GM19240 (cell line): Measurements from ENCODE around the gene DUSP9.

Experiments used
- DNase-seq: peaks from one replicate; pipeline ENCODE4 v3.0.0; 2011; ENCODE audit warnings: low spot score; ENCODE audit not compliant: insufficient read length

Gene DUSP9

GRCh38 chrX:153647461-153648357 is 706 bp downstream of the DUSP9 start:
- no peak for DNase-seq

GRCh38 chrX:153648358-153649177 is 1.6 kb downstream of the DUSP9 start:
- DNase-seq: no peak

GRCh38 chrX:153649178-153649914 is 2.3 kb downstream of the DUSP9 start:
- peak; percentile 57 for DNase-seq

DNA sequence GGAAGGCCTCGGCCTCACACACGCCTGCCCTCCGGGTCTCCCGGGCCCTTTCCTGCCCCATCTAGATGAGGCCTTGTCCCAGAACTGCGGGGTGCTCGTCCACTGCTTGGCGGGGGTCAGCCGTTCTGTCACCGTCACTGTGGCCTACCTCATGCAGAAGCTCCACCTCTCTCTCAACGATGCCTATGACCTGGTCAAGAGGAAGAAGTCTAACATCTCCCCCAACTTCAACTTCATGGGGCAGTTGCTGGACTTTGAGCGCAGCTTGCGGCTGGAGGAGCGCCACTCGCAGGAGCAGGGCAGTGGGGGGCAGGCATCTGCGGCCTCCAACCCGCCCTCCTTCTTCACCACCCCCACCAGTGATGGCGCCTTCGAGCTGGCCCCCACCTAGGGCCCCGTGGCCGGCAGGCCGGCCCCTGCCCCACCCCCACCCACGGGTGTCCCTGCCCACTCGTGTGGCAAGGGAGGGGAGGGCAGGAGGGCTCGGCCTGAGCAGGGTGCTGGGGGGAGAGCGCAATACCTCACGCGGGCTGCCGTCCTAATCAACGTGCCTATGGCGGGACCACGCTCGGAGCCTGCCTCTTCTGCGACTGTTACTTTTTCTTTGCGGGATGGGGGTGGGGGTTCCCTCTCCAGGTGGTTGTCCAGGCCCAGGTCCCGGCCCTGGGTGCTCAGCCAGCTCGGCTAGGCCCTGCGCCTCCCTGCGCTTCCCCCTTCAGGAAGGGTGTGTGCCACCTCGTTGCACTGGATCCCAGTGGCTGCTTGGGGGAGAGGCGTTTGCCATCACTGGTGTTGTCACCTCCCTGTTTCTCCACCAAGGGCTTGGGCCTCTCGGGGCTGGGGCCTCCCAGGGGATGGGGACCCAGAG is 3.1 kb downstream of the DUSP9 start:
- no peak for DNase-seq

- DNase-seq: no peak
Measured at GRCh38 chrX:153650959-153651358, 4.0 kb downstream of the DUSP9 start.

- DNase-seq: no peak
Measured at GRCh38 chrX:153651540-153652079, 4.6 kb downstream of the DUSP9 start.

GRCh38 chrX:153653556-153653955 is 6.6 kb downstream of the DUSP9 start:
- no peak for DNase-seq

GRCh38 chrX:153657161-153657560 is 10.2 kb downstream of the DUSP9 start:
- no peak for DNase-seq

DNA sequence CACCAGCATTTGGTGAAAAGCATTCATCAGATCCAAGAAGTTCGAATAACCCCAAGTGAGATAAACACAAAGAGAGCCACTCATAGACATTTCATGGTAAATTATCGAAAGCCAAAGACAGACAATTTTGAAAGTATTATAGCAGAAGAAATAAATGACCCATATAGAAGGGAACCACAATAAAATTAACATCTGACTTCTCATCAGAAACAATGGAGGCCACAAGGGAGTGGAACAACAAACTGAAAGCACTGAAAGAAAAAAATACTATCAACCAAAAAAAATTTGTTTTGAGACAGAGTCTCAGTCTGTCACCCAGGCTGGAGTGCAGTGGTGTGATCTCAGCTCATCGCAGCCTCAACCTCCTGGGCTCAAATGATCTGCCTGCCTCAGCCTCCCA is 12.3 kb downstream of the DUSP9 start:
- DNase-seq: no peak

- DNase-seq: no peak
Measured at GRCh38 chrX:153662266-153662665, 15.3 kb downstream of the DUSP9 start.

- DNase-seq: no peak
Measured at GRCh38 chrX:153665726-153666306, 18.8 kb downstream of the DUSP9 start.

GRCh38 chrX:153667281-153667955 is 20.4 kb downstream of the DUSP9 start:
- DNase-seq: no peak

DNA sequence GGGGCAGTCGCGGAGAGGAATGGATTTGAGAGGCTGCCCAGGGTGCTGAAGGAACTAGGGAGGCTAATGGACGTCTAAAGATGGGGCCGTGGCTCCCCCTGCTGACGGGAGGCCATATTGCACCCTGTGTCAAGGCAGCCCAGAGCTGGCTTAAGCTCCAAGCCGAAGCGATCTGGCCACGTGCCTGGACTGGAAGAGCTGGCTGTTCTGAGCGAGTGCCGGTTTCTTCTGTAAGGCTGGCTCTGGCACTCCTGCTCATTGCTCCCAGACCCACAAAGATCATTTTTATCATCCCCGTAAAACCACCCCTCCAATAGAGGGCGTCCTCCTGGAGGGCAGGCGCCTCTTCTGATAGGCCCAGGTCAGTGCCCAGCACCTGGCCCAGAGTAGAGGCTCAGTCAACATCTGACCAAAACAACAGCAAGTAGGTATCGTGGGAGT is 21.0 kb downstream of the DUSP9 start:
- peak; percentile 64 for DNase-seq

DNA sequence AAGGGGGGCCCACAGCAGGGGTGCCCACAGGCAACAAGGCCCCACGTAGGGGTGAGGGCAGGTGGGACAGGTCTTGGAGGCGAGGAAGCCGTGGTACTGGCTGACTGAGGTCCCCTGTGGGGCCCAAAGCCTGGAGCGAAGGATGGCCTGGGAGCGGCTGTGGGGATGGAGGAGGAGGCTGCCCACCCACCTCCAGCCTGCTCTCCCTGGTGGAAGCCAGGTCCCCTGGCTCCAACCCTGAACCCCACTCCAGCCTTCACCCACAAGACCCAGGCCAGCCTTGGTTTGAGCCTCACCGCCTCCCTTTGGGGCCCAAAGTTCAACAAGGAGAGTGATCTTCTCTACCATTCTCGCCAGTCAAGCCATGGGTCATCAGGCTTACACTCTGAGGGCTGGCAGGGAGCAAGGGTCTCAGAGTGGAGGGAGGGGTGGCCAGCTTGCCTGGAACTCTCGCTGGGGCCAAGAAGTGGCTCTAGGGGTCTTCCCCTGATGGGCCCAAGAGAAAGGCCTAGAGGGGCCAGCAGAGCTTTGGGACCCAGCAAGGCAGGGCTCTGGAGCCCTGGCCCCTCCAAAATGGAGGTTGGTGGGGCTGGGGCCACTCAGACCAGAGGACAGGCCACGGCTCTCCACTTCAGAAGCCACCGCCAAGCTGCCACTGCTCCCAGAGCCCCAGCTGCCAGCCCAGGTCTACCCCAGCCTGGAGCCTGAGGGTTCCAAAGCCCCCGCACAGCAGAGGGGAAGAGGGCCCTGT is 21.6 kb downstream of the DUSP9 start:
- DNase-seq: no peak

- no peak for DNase-seq
Measured at GRCh38 chrX:153669174-153669890, 22.3 kb downstream of the DUSP9 start.

DNA sequence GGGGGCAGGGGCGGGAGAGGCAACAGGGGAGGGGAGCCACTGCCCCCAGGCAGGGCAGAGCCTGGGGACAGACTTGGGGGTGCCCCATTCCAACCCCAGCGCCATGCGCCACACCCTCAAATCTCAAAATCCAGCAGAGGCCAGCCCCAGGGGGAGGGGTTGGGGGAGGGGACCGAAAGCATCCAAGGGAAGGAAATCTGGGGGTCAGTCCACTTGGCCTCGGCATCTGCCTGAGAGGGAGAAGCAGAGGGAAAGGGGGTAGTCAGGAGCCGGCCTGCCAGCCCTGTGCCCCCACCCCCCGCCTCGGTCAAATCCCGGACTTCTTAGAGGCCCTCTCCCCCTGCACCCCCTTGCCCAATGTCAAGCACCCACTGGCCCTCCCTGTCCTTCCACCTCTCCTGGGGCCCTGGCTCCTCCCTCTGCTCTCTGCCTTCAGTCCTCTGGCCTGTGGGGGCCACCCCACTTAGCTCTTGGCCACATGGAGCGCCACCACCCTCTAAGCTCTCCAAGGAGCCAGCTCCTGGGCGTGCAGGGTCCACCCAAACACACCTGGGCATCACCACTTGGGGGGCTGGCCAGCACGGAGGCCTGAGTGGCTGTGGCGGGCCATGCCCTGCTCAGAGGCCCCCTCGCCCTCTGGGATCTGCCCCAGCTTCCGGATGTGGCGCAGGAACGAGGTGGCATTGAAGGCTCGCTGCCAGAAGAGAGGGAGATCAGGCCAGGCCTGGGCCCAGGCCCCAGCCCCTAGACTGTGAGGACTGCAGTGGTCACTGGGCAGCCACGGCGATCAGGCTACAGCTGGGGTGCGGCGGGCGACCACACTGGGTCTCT is 23.1 kb downstream of the DUSP9 start:
- no peak for DNase-seq
